MM.1S (cell line): ENCODE measurements around the gene TOP2B.

Experiments
- DNase-seq: peaks from one replicate; pipeline ENCODE4 v3.0.0-alpha.2; 2015
- H2AFZ ChIP-seq: fragments of 300-600 bp; sonication (generic); 2 replicates; pipeline ENCODE4 v1.6.0; 2016; ENCODE audit warnings: antibody characterized with exemption, low read length
- H3F3A ChIP-seq: fragments of 300-600 bp; sonication (generic); 2 replicates; pipeline ENCODE4 v1.6.1; 2016; ENCODE audit warnings: mild to moderate bottlenecking, antibody characterized with exemption, low read length, moderate library complexity, mixed read lengths; ENCODE audit not compliant: insufficient read depth
- H3K27ac ChIP-seq: fragments of 300-600 bp; sonication (generic); 2 replicates; pipeline ENCODE4 v1.5.1; 2016; ENCODE audit warnings: mild to moderate bottlenecking, low read length
- H3K27me3 ChIP-seq: fragments of 300-600 bp; sonication (generic); replicated peaks from 2 replicates; pipeline ENCODE4 v1.6.0; 2016; ENCODE audit warnings: low read length; ENCODE audit not compliant: insufficient read depth
- H3K36me3 ChIP-seq: fragments of 300-600 bp; sonication (generic); replicated peaks from 2 replicates; pipeline ENCODE4 v1.6.1; 2016; ENCODE audit warnings: mild to moderate bottlenecking, low read length, mixed read lengths; ENCODE audit not compliant: insufficient read depth
- H3K4me1 ChIP-seq: fragments of 300-600 bp; sonication (generic); 2 replicates; pipeline ENCODE4 v1.6.1; 2016; ENCODE audit warnings: low read length, mixed read lengths
- H3K4me2 ChIP-seq: fragments of 300-600 bp; sonication (generic); 2 replicates; pipeline ENCODE4 v1.6.0; 2016; ENCODE audit warnings: low read depth, low read length
- H3K4me3 ChIP-seq: fragments of 300-600 bp; sonication (generic); 2 replicates; pipeline ENCODE4 v1.5.1; 2016; ENCODE audit warnings: low read length, mixed read lengths
- H3K79me2 ChIP-seq: fragments of 300-600 bp; sonication (generic); 2 replicates; pipeline ENCODE4 v1.6.1; 2016; ENCODE audit warnings: mixed run types, low read length, mixed read lengths
- H3K9ac ChIP-seq: fragments of 300-600 bp; sonication (generic); 2 replicates; pipeline ENCODE4 v1.6.1; 2016; ENCODE audit warnings: low read length, mixed read lengths
- H3K9me2 ChIP-seq: fragments of 300-600 bp; sonication (generic); replicated peaks from 2 replicates; pipeline ENCODE4 v1.6.1; 2016; ENCODE audit warnings: mild to moderate bottlenecking, low read length, mixed read lengths; ENCODE audit not compliant: insufficient read depth
- H3K9me3 ChIP-seq: fragments of 300-600 bp; sonication (generic); replicated peaks from 2 replicates; pipeline ENCODE4 v1.6.1; 2016; ENCODE audit warnings: mild to moderate bottlenecking, low read length, mixed read lengths; ENCODE audit not compliant: insufficient read depth
- H4K20me1 ChIP-seq: fragments of 300-600 bp; sonication (generic); 2 replicates; pipeline ENCODE4 v1.6.1; 2016; ENCODE audit warnings: mild to moderate bottlenecking, low read length, moderate library complexity, mixed read lengths; ENCODE audit not compliant: insufficient read depth
- CTCF ChIP-seq: fragments of 300-600 bp; sonication (generic); IDR thresholded peaks from 2 replicates; pipeline ENCODE4 v1.5.1; 2016; ENCODE audit warnings: antibody characterized with exemption, low read length, mixed read lengths
- EZH2 ChIP-seq: fragments of 300-600 bp; sonication (generic); optimal IDR thresholded peaks from 2 replicates; pipeline ENCODE3; 2017; ENCODE audit warnings: low read depth, mild to moderate bottlenecking, antibody characterized with exemption, low read length, mixed read lengths
- EZH2phosphoT487 ChIP-seq: fragments of 300-600 bp; sonication (generic); IDR thresholded peaks from 2 replicates; pipeline ENCODE4 v1.6.1; 2018; ENCODE audit warnings: antibody characterized with exemption, low read length

Gene TOP2B

GRCh38 chr3:25589783-25590258, 74.9 kb downstream of the TOP2B start:
- H3K27ac ChIP-seq, result no peak overlapping the region
- no peaks in the 10 kb centered on the region for H3K9me3 ChIP-seq
- H3K27me3 ChIP-seq, result no peaks in the 10 kb centered on the region
- H3K4me2 ChIP-seq, result no peak overlapping the region
- DNase-seq, result no peak
- no peaks in the 10 kb centered on the region for H3K4me1 ChIP-seq
- H3K9me2 ChIP-seq, result no peaks in the 10 kb centered on the region
- H3K4me3 ChIP-seq, result no peak overlapping the region
- H3K9ac ChIP-seq, result no peak overlapping the region
- H3K79me2 ChIP-seq, result no peaks in the 10 kb centered on the region
- TF ChIP-seq EZH2phosphoT487, result no peak
- H3K36me3 ChIP-seq, result no peaks in the 10 kb centered on the region
- H3F3A ChIP-seq, result no peaks in the 10 kb centered on the region
- no peaks in the 10 kb centered on the region for H4K20me1 ChIP-seq
- H2AFZ ChIP-seq, result no peak overlapping the region

GRCh38 chr3:25589104-25589782, 75.5 kb downstream of the TOP2B start:
- Histone ChIP-seq H3K9me3 (no peaks in the 10 kb centered on the region), H3F3A (no peaks in the 10 kb centered on the region), H2AFZ (no peak overlapping the region), H3K36me3 (no peaks in the 10 kb centered on the region), H3K4me2 (no peak overlapping the region), H3K27me3 (no peaks in the 10 kb centered on the region), H3K4me1 (no peaks in the 10 kb centered on the region), H4K20me1 (no peaks in the 10 kb centered on the region), H3K79me2 (no peaks in the 10 kb centered on the region), H3K27ac (no peak overlapping the region), H3K9me2 (no peaks in the 10 kb centered on the region), H3K4me3 (no peak overlapping the region), H3K9ac (no peak overlapping the region)
- no peak for DNase-seq
- no peak for TF ChIP-seq CTCF
- TF ChIP-seq EZH2, result no peak
- TF ChIP-seq EZH2phosphoT487, result no peak

GRCh38 chr3:25588441-25589103, 76.1 kb downstream of the TOP2B start:
- Histone ChIP-seq H3K9me3 (no peaks in the 10 kb centered on the region), H3K9ac (no peak overlapping the region), H3K4me2 (no peak overlapping the region), H3K27me3 (no peaks in the 10 kb centered on the region), H3F3A (no peaks in the 10 kb centered on the region), H3K36me3 (no peaks in the 10 kb centered on the region), H2AFZ (no peak overlapping the region), H3K9me2 (no peaks in the 10 kb centered on the region), H3K4me3 (no peak overlapping the region), H3K4me1 (no peaks in the 10 kb centered on the region), H4K20me1 (no peaks in the 10 kb centered on the region), H3K27ac (no peak overlapping the region), H3K79me2 (no peaks in the 10 kb centered on the region)
- TF ChIP-seq EZH2 (no peak), CTCF (no peak), EZH2phosphoT487 (no peak)
- no peak for DNase-seq

GRCh38 chr3:25587975-25588374, 76.7 kb downstream of the TOP2B start:
- Histone ChIP-seq H3F3A (no peaks in the 10 kb centered on the region), H3K79me2 (no peaks in the 10 kb centered on the region), H3K4me3 (no peak overlapping the region), H3K27me3 (no peaks in the 10 kb centered on the region), H3K36me3 (no peaks in the 10 kb centered on the region), H4K20me1 (no peaks in the 10 kb centered on the region), H2AFZ (no peak overlapping the region), H3K4me2 (no peak overlapping the region), H3K9ac (no peak overlapping the region), H3K4me1 (no peaks in the 10 kb centered on the region), H3K9me3 (no peaks in the 10 kb centered on the region), H3K27ac (no peak overlapping the region), H3K9me2 (no peaks in the 10 kb centered on the region)
- TF ChIP-seq EZH2phosphoT487 (no peak), CTCF (no peak)
- DNase-seq, result no peak
